A172 (cell line): ENCODE data around the gene MYEOV. TPM values are rescaled to one million over a fixed set of nuclear protein-coding genes. Genes with fewer than 3 reads are reported as not detected.

Source experiments
- DNase-seq: peaks from one replicate; pipeline ENCODE4 v3.0.0-alpha.2; 2015; ENCODE audit warnings: low spot score
- total RNA-seq: library from RNA; depleted of rRNA; stranded (reverse); fragments of >200 nt; shearing (Covaris generic); gene quantifications from 2 replicates; pipeline ENCODE4 v1.2.3, GENCODE V29; 2014; rRNA removed

Gene MYEOV
- total RNA-seq, 1 experiment from 2014 or later: 68.7 TPM

DNA sequence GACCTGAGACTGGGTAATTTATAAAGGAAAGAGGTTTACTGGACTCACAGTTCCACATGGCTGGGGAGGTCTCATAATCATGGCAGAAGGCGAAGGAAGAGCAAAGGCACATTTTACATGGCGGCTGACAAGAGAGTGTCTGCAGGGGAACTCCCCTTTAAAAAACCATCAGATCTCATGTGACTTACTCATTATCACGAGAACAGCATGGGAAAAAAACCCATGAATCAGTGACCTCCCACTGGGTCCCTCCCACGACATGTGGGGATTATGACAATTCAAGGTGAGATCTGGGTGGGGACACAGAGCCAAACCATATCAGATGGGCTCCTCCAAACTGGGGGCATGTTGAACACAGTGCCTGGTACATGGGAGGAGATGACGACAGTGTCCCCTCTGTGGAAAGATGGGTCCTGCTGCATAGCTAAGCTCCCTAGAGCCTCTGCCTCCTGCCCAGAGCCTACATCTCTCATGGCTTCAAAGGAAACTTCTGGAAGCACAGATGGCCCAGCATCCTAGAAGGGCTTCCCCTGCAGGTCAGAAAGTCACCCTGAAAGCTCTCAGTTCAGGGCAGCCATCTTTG is 46.1 kb downstream of the MYEOV start:
- no peak for DNase-seq

GRCh38 chr11:69342588-69343330 is 48.8 kb downstream of the MYEOV start:
- no peak for DNase-seq

GRCh38 chr11:69343401-69344321 is 49.7 kb downstream of the MYEOV start:
- no peak for DNase-seq

DNA sequence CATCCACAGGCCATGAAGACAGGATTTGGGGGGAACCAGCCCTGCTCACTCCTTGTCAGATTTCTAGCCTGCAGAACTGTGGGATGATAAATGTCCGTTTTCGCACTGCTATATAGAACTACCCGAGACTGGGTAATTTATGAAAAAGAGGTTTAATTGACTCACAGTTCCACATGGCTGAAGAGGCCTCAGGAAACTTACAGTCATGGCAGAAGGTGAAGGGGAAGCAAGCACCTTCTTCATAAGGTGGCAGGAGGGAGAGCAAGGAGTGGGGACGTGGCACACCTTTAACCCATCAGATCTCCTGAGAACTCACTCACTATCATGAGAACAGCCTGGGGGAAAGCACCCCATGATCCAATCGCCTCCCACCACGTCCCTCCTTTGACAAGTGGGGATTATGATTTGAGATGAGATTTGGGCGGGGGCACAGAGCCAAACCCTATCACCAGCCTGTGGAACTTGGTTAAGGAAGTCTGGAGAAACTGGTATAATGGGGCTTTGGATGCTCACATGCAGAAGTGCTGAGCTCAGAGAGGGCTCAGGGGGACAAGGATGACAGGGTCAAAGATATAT is 50.7 kb downstream of the MYEOV start:
- no peak for DNase-seq

Other genes with a start within 250 kb of the MYEOV start
- 11.1 and 11.9 TPM in 2 replicates for gene TPCN2, start 245.2 kb upstream of the MYEOV start, total RNA-seq
- gene SMIM38, start 138.2 kb upstream of the MYEOV start, total RNA-seq: 0.14 and 1.8 TPM in 2 replicates
- not detected in 2 replicates for gene LINC01488, start 187.5 kb downstream of the MYEOV start, total RNA-seq